MCF 10A (cell line): Measurements from ENCODE around the gene LETM1. TPM values are rescaled to one million over a fixed set of nuclear protein-coding genes. Genes with fewer than 3 reads are reported as not detected.

Experiments used
- BruUV-seq: library from RNA; stranded (reverse); fragments of 400-500 nt; replicated peaks from 2 replicates; lab custom pipeline; 2021; lab: Mats Ljungman, UMichigan
- CTCF ChIA-PET: fragments of 300-600 bp; sonication (Branson Sonifier 250); formaldehyde crosslinking; extraction: SDS; loops from one replicate; lab custom pipeline; 2021; ENCODE audit warnings: antibody characterized with exemption, inconsistent platforms; lab: Yijun Ruan, JAX
- POLR2A ChIA-PET: fragments of 300-600, 350-650 bp; sonication (Branson Sonifier 250); formaldehyde crosslinking; extraction: SDS; loops from one replicate; lab custom pipeline; 2020; ENCODE audit warnings: antibody characterized with exemption, inconsistent platforms; lab: Yijun Ruan, JAX
- DNase-seq: peaks from one replicate; pipeline ENCODE4 v3.0.0-alpha.2; 2018; ENCODE audit not compliant: unreplicated experiment
- H3K27ac Mint-ChIP-seq: one replicate; pipeline ENCODE4 v1.8.0; 2022; ENCODE audit warnings: mild to moderate bottlenecking, low read depth, mixed read lengths; ENCODE audit not compliant: unreplicated experiment
- H3K27me3 Mint-ChIP-seq: one replicate; pipeline ENCODE4 v1.8.0; 2022; ENCODE audit warnings: mixed read lengths; ENCODE audit not compliant: insufficient read depth, unreplicated experiment
- H3K36me3 Mint-ChIP-seq: one replicate; pipeline ENCODE4 v1.8.0; 2022; ENCODE audit warnings: mild to moderate bottlenecking, moderate library complexity, mixed read lengths; ENCODE audit not compliant: insufficient read depth, unreplicated experiment
- H3K4me1 Mint-ChIP-seq: one replicate; pipeline ENCODE4 v1.8.0; 2022; ENCODE audit warnings: mixed read lengths; ENCODE audit not compliant: insufficient read depth, unreplicated experiment
- H3K4me3 Mint-ChIP-seq: one replicate; pipeline ENCODE4 v1.8.0; 2022; ENCODE audit warnings: mild to moderate bottlenecking, moderate library complexity, mixed read lengths; ENCODE audit not compliant: unreplicated experiment
- H3K9me3 Mint-ChIP-seq: one replicate; pipeline ENCODE4 v1.8.0; 2022; ENCODE audit warnings: mixed read lengths; ENCODE audit not compliant: unreplicated experiment
- CTCF ChIP-seq: fragments of 200-600 bp; IDR thresholded peaks from one replicate; pipeline ENCODE4 v1.8.0; 2022; ENCODE audit warnings: antibody characterized with exemption, mild to moderate bottlenecking; ENCODE audit not compliant: unreplicated experiment
- intact Hi-C: fragments of 100-400 bp; cut with micrococcal nuclease; formaldehyde crosslinking; loops from 2 replicates; pipeline ENCODE4 v1.14.1; 2022
- total RNA-seq: library from RNA; stranded (reverse); gene quantifications from 2 replicates; pipeline ENCODE4 v1.2.3, GENCODE V29; 2022

Gene LETM1
- total RNA-seq, 1 experiment from 2014 or later: 85.0 TPM

- H3K36me3 Mint-ChIP-seq: no peaks in the 10 kb centered on the region
- no peak for DNase-seq
- H3K27me3 Mint-ChIP-seq: no peaks in the 10 kb centered on the region
- no peaks in the 10 kb centered on the region for H3K9me3 Mint-ChIP-seq
- TF ChIP-seq CTCF: no peak
- no TSS peak for BruUV-seq
- intact Hi-C loops: no loop called here
- H3K4me1 Mint-ChIP-seq: peaks cover 9% of the 10 kb centered on the region
- POLR2A ChIA-PET: no interaction called here
- CTCF ChIA-PET: no interaction called here
- no peak overlapping the region for H3K27ac Mint-ChIP-seq
- no peak overlapping the region for H3K4me3 Mint-ChIP-seq
Measured at GRCh38 chr4:1763070-1763549, 92.8 kb downstream of the LETM1 start.

GRCh38 chr4:1762264-1763010, 93.5 kb downstream of the LETM1 start:
- ChIA-PET CTCF (no interaction called here), POLR2A (interaction anchor here (0.6 kb wide), 1 partner anchor 1185 kb away, joined by 4 read pairs; no protein-coding TSS in a partner anchor)
- DNase-seq: no peak
- no TSS peak for BruUV-seq
- no peak for TF ChIP-seq CTCF
- Mint-ChIP-seq H3K27me3 (no peaks in the 10 kb centered on the region), H3K4me3 (no peak overlapping the region), H3K27ac (peak overlapping the region; percentile 49), H3K36me3 (no peaks in the 10 kb centered on the region), H3K9me3 (no peaks in the 10 kb centered on the region), H3K4me1 (peaks cover 13% of the 10 kb centered on the region)
- intact Hi-C loops: no loop called here

Other genes starting within 250 kb of the LETM1 start
- gene FAM53A, start 171.8 kb downstream of the LETM1 start, total RNA-seq: 5.0 and 6.6 TPM in 2 replicates
- gene SLBP, start 143.8 kb downstream of the LETM1 start, total RNA-seq: 37.1 and 43.5 TPM in 2 replicates
- 25.5 and 38.3 TPM in 2 replicates for gene TMEM129, start 134.8 kb downstream of the LETM1 start, total RNA-seq
- 53.0 and 69.8 TPM in 2 replicates for gene TACC3, start 134.6 kb downstream of the LETM1 start, total RNA-seq
- gene FGFR3, start 62.9 kb downstream of the LETM1 start, total RNA-seq: 2.5 and 6.5 TPM in 2 replicates
- 100 and 109 TPM in 2 replicates for gene NSD2, start 15.2 kb upstream of the LETM1 start, total RNA-seq
- gene NELFA, start 152.8 kb upstream of the LETM1 start, total RNA-seq: 30.1 and 36.2 TPM in 2 replicates
- 0.79 and 0.93 TPM in 2 replicates for gene NAT8L, start 203.2 kb upstream of the LETM1 start, total RNA-seq